ENCODE data around the gene ASXL2.

The ASXL2 gene

DNA sequence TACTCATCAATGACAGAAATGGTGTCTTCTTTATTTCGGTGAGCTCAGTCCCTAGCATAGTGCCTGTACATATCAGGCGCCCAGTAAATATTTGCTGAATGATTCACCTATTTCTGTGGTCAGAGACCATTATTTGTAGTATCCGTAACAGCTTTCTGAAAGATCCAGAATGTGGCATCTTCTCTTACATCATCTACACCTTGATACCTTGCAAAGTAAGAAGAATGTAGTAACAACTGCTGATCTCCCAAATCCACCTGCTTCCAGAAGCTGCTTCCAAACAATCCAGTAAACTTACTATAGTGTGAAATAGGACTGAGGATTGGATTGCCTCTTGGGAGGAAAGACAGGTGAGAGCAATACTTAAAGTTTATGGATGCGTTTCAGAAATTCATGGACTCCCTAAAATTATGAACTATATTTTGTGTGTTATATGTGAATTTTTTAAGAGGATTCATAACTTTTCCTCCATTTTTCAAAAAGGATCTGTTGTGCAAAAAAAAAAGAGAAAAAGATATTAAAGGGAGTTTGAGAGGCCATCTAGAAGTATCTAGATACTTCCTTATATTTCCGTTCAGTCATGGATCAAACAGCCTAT, 945 bp upstream of the ASXL2 start:
- H3K9ac ChIP-seq, result no peak overlapping the region
- H3K36me3 ChIP-seq (ENCODE audit: insufficient read depth), result no peaks in the 10 kb centered on the region
- H3K4me2 ChIP-seq, result peak overlapping the region; percentile 54
- peak overlapping the region; percentile 34; the same call in 1 of the 2 replicates for H3K27ac ChIP-seq
- H3K27me3 ChIP-seq (ENCODE audit: insufficient read depth, low read depth), result no peaks in the 10 kb centered on the region
- no peaks in the 10 kb centered on the region; the same call in 1 of the 2 replicates for H4K20me1 ChIP-seq (ENCODE audit: insufficient read depth)
- H2AFZ ChIP-seq (ENCODE audit: low read depth), result peak overlapping the region; percentile 87
- H3K4me3 ChIP-seq (IDR thresholded peaks at IDR 0.05; ENCODE audit: insufficient read depth, low read depth, low read length), result peak overlapping the region; percentile 6
- peaks cover 26% of the 10 kb centered on the region for H3K4me1 ChIP-seq (ENCODE audit: low read depth, poor library complexity, severe bottlenecking)
- peaks cover 26% of the 10 kb centered on the region for H3K79me2 ChIP-seq (ENCODE audit: insufficient read depth, low read depth)
- TF ChIP-seq CTCF (conservative IDR thresholded peaks at IDR 0.05; ENCODE audit: low read depth, low read length), result no peak

- Histone ChIP-seq H3K4me1 (ENCODE audit: low read depth, poor library complexity, severe bottlenecking) (peaks cover 26% of the 10 kb centered on the region), H3K36me3 (ENCODE audit: insufficient read depth) (no peaks in the 10 kb centered on the region), H3K9ac (peak overlapping the region; percentile 95), H3K4me3 (IDR thresholded peaks at IDR 0.05; ENCODE audit: insufficient read depth, low read depth, low read length) (peak overlapping the region; percentile 31), H3K4me2 (peak overlapping the region; percentile 68), H3K79me2 (ENCODE audit: insufficient read depth, low read depth) (peaks cover 39% of the 10 kb centered on the region), H4K20me1 (ENCODE audit: insufficient read depth) (no peaks in the 10 kb centered on the region; the same call in 1 of the 2 replicates), H3K27ac (peak overlapping the region; percentile 90), H3K27me3 (ENCODE audit: insufficient read depth, low read depth) (no peaks in the 10 kb centered on the region), H2AFZ (ENCODE audit: low read depth) (peak overlapping the region; percentile 80)
- TF ChIP-seq CTCF (conservative IDR thresholded peaks at IDR 0.05; ENCODE audit: low read depth, low read length), result no peak
Measured at GRCh38 chr2:25877431-25878360, 591 bp downstream of the ASXL2 start.

DNA sequence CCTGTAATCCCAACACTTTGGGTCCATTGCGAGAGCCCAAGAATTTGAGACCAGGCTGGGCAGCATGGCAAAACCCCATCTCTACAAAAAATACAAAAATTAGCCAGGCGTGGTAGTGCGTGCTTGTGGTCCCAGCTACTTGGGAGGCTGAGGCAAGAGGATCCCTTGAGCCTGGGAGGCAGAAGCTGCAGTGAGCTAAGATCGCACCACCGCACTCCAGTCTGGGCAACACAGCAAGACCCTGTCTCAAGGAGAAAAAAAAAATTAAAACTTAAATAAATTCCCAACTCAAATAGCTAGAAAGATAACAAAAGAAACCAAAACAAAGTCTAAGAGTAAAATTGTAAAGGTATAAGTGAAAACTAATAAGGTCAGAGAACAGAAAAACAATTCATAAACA, 6.2 kb downstream of the ASXL2 start:
- Histone ChIP-seq H3K9ac (no peak overlapping the region), H2AFZ (ENCODE audit: low read depth) (no peak overlapping the region), H3K27ac (no peak overlapping the region), H4K20me1 (ENCODE audit: insufficient read depth) (no peaks in the 10 kb centered on the region; the same call in 1 of the 2 replicates), H3K27me3 (ENCODE audit: insufficient read depth, low read depth) (no peaks in the 10 kb centered on the region), H3K79me2 (ENCODE audit: insufficient read depth, low read depth) (peaks cover 55% of the 10 kb centered on the region), H3K4me3 (IDR thresholded peaks at IDR 0.05; ENCODE audit: insufficient read depth, low read depth, low read length) (no peak overlapping the region), H3K4me2 (no peak overlapping the region), H3K36me3 (ENCODE audit: insufficient read depth) (no peaks in the 10 kb centered on the region), H3K4me1 (ENCODE audit: low read depth, poor library complexity, severe bottlenecking) (peaks cover 16% of the 10 kb centered on the region)
- TF ChIP-seq CTCF (conservative IDR thresholded peaks at IDR 0.05; ENCODE audit: low read depth, low read length), result no peak

GRCh38 chr2:25867396-25868003, 10.8 kb downstream of the ASXL2 start:
- Histone ChIP-seq H3K27me3 (ENCODE audit: insufficient read depth, low read depth) (no peaks in the 10 kb centered on the region), H4K20me1 (ENCODE audit: insufficient read depth) (no peaks in the 10 kb centered on the region), H3K4me1 (ENCODE audit: low read depth, poor library complexity, severe bottlenecking) (no peaks in the 10 kb centered on the region), H2AFZ (ENCODE audit: low read depth) (no peak overlapping the region), H3K27ac (no peak overlapping the region), H3K79me2 (ENCODE audit: insufficient read depth, low read depth) (peaks cover 33% of the 10 kb centered on the region; the same call in 1 of the 2 replicates), H3K4me2 (no peak overlapping the region), H3K9ac (no peak overlapping the region), H3K36me3 (ENCODE audit: insufficient read depth) (no peaks in the 10 kb centered on the region), H3K4me3 (IDR thresholded peaks at IDR 0.05; ENCODE audit: insufficient read depth, low read depth, low read length) (no peak overlapping the region)
- no peak for TF ChIP-seq CTCF (conservative IDR thresholded peaks at IDR 0.05; ENCODE audit: low read depth, low read length)
